K562 (cell line): ENCODE measurements around the gene CD302. TPM values are rescaled to one million over a fixed set of nuclear protein-coding genes. Genes with fewer than 3 reads are reported as not detected.

ENCODE experiments used
- CREM ChIP-seq: IDR thresholded peaks from 2 replicates; pipeline ENCODE4 v1.6.1; 2014; ENCODE audit warnings: antibody characterized with exemption, low read depth
- FOXM1 ChIP-seq, 2 experiments: fragments of 450-650 bp in 1 of 2; sonication (generic) in 1 of 2; formaldehyde crosslinking in 1 of 2; IDR thresholded peaks; 2 replicates each; pipeline versions ENCODE4 v1.6.1 to v1.9.0; 2017 to 2022; ENCODE audit warnings: low read depth in 2 of 2, mild to moderate bottlenecking in 2 of 2, missing genetic modification reagents in 1 of 2, moderate library complexity in 1 of 2
- JUNB ChIP-seq: fragments of 450-650 bp; formaldehyde crosslinking; conservative IDR thresholded peaks from 2 replicates; pipeline ENCODE4 v1.4.0; 2020; ENCODE audit warnings: mild to moderate bottlenecking
- KLF16 ChIP-seq: IDR thresholded peaks from 2 replicates; pipeline ENCODE4 v1.6.1; 2016; ENCODE audit warnings: antibody characterized with exemption
- MECOM ChIP-seq: fragments of 250-450 bp; sonication (Bioruptor Pico); IDR thresholded peaks from 2 replicates; pipeline ENCODE4 v1.8.0; 2022; ENCODE audit warnings: inconsistent platforms
- NFE2L1 ChIP-seq: fragments of 450-650 bp; IDR thresholded peaks from 2 replicates; pipeline ENCODE4 v1.6.1; 2016; ENCODE audit warnings: missing genetic modification characterization, low read depth, mild to moderate bottlenecking, missing compliant biosample characterization, moderate library complexity, borderline replicate concordance
- XRCC3 ChIP-seq: fragments of 450-650 bp; IDR thresholded peaks from 2 replicates; pipeline ENCODE4 v1.6.1; 2017; ENCODE audit warnings: mild to moderate bottlenecking, moderate library complexity
- YY1 ChIP-seq, 3 experiments: IDR thresholded peaks; 2 replicates each; pipeline ENCODE4 v1.6.1; 2011; ENCODE audit warnings: low read length in 2 of 3, mild to moderate bottlenecking in 2 of 3, moderate library complexity in 2 of 3, borderline replicate concordance in 1 of 3, control low read depth in 1 of 3, low read depth in 1 of 3; ENCODE audit not compliant: insufficient read depth in 3 of 3, insufficient replicate concordance in 2 of 3, control insufficient read depth in 1 of 3, insufficient read length in 1 of 3; ENCODE audit errors: extremely low read depth in 1 of 3
- ZNF174 ChIP-seq: fragments of 250-450 bp; sonication (Bioruptor Pico); IDR thresholded peaks from 2 replicates; pipeline ENCODE4 v1.4.0; 2020; ENCODE audit warnings: mild to moderate bottlenecking
- ZNF316 ChIP-seq: fragments of 450-650 bp; IDR thresholded peaks from 2 replicates; pipeline ENCODE4 v1.6.1; 2016
- polyA plus RNA-seq, 8 experiments: library from polyadenylated mRNA; depleted of rRNA in 4 of 8; stranded (reverse) in 5 of 8; unstranded in 3 of 8; fragments of >200 nt; fragmentation: Nextera tagmentation in 2 of 8; fragmentation: Illumina TruSeq in 1 of 8; extraction: Ambion mirVana in 2 of 8; extraction: Trizol in 1 of 8; gene quantifications; 2 replicates each; pipeline versions ENCODE4 v1.2.1 to v1.2.3, GENCODE V29; 2011 to 2014; ENCODE audit warnings: inconsistent platforms in 1 of 8, missing spikeins in 1 of 8
- total RNA-seq, 7 experiments: library from RNA; depleted of rRNA in 6 of 7; stranded (reverse); fragments of >200 nt in 6 of 7; fragmentation: Illumina TruSeq in 2 of 7; extraction: Trizol in 2 of 7; gene quantifications; 2 replicates each; pipeline versions ENCODE4 v1.2.1 to v1.2.3, GENCODE V29; 2011 to 2021; ENCODE audit warnings: low replicate concordance in 1 of 7
- TF ChIP-seq, protein P1 (sequence below): fragments of 250-450 bp; sonication (Bioruptor Pico); IDR thresholded peaks from 2 replicates; pipeline ENCODE4 v1.8.0; 2021; ENCODE audit warnings: mild to moderate bottlenecking, moderate library complexity
- TF ChIP-seq, protein P2 (sequence below): sonication (generic); formaldehyde crosslinking; IDR thresholded peaks from 2 replicates; pipeline ENCODE4 v1.8.0; 2023; ENCODE audit warnings: mild to moderate bottlenecking, missing genetic modification reagents
- TF ChIP-seq, protein P3 (sequence below): fragments of 250-450 bp; sonication (Bioruptor Pico); IDR thresholded peaks from 2 replicates; pipeline ENCODE4 v1.9.0; 2021; ENCODE audit warnings: mild to moderate bottlenecking, inconsistent platforms

CD302 gene
- total and polyA plus RNA-seq, 9 of the 15 experiments (the other 6 are each of a cell fraction or from before 2014, with no cell fraction given), result 0.03 to 0.07 (median 0.04) TPM; not detected in 5

DNA sequence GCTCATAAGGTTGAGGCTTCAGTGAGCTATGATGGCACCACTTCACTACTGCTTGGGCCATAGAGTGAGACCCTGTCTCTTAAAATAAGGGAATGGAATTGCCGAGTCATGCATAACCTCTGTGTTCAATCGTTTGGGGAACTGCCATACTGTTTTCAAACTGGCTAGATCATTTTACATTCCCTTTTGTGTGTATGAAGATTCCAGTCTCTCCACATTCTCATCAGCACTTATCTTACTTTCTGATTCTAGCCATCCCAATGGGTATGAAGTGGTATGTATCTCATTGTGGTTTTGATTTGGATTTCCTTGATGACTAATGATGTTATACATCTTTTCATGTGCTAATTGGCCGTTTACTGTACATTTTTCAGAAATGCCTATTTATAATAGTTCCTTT, 62.0 kb downstream of the CD302 start (continued):
- TF ChIP-seq, protein P1, sequence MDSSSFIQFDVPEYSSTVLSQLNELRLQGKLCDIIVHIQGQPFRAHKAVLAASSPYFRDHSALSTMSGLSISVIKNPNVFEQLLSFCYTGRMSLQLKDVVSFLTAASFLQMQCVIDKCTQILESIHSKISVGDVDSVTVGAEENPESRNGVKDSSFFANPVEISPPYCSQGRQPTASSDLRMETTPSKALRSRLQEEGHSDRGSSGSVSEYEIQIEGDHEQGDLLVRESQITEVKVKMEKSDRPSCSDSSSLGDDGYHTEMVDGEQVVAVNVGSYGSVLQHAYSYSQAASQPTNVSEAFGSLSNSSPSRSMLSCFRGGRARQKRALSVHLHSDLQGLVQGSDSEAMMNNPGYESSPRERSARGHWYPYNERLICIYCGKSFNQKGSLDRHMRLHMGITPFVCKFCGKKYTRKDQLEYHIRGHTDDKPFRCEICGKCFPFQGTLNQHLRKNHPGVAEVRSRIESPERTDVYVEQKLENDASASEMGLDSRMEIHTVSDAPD (CRISPR knock-in tag), result no peak
- no peak for TF ChIP-seq CREM
- TF ChIP-seq XRCC3, result no peak
- TF ChIP-seq YY1 (IDR thresholded peaks at IDR 0.05; ENCODE audit: borderline replicate concordance in 1 of 3, control insufficient read depth in 1 of 3, extremely low read depth in 1 of 3, insufficient read depth in 3 of 3, insufficient read length in 1 of 3, insufficient replicate concordance in 2 of 3, low read depth in 1 of 3, low read length in 2 of 3), result no peak
- no peak for TF ChIP-seq MECOM (CRISPR knock-in tag)
- no peak for TF ChIP-seq ZNF174 (CRISPR knock-in tag)
- TF ChIP-seq KLF16, result no peak
- TF ChIP-seq, protein P2, sequence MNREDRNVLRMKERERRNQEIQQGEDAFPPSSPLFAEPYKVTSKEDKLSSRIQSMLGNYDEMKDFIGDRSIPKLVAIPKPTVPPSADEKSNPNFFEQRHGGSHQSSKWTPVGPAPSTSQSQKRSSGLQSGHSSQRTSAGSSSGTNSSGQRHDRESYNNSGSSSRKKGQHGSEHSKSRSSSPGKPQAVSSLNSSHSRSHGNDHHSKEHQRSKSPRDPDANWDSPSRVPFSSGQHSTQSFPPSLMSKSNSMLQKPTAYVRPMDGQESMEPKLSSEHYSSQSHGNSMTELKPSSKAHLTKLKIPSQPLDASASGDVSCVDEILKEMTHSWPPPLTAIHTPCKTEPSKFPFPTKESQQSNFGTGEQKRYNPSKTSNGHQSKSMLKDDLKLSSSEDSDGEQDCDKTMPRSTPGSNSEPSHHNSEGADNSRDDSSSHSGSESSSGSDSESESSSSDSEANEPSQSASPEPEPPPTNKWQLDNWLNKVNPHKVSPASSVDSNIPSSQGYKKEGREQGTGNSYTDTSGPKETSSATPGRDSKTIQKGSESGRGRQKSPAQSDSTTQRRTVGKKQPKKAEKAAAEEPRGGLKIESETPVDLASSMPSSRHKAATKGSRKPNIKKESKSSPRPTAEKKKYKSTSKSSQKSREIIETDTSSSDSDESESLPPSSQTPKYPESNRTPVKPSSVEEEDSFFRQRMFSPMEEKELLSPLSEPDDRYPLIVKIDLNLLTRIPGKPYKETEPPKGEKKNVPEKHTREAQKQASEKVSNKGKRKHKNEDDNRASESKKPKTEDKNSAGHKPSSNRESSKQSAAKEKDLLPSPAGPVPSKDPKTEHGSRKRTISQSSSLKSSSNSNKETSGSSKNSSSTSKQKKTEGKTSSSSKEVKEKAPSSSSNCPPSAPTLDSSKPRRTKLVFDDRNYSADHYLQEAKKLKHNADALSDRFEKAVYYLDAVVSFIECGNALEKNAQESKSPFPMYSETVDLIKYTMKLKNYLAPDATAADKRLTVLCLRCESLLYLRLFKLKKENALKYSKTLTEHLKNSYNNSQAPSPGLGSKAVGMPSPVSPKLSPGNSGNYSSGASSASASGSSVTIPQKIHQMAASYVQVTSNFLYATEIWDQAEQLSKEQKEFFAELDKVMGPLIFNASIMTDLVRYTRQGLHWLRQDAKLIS, result no peak
- peak; percentile 58 for TF ChIP-seq NFE2L1 (tag)
- no peak for TF ChIP-seq JUNB (CRISPR knock-in tag)
- TF ChIP-seq ZNF316, result peak; percentile 81
- TF ChIP-seq FOXM1 (IDR thresholded peaks at IDR 0.05; ENCODE audit: low read depth), result no peak
- no peak for TF ChIP-seq FOXM1 (CRISPR knock-in tag; IDR thresholded peaks at IDR 0.05; ENCODE audit: low read depth)
- TF ChIP-seq, protein P3, sequence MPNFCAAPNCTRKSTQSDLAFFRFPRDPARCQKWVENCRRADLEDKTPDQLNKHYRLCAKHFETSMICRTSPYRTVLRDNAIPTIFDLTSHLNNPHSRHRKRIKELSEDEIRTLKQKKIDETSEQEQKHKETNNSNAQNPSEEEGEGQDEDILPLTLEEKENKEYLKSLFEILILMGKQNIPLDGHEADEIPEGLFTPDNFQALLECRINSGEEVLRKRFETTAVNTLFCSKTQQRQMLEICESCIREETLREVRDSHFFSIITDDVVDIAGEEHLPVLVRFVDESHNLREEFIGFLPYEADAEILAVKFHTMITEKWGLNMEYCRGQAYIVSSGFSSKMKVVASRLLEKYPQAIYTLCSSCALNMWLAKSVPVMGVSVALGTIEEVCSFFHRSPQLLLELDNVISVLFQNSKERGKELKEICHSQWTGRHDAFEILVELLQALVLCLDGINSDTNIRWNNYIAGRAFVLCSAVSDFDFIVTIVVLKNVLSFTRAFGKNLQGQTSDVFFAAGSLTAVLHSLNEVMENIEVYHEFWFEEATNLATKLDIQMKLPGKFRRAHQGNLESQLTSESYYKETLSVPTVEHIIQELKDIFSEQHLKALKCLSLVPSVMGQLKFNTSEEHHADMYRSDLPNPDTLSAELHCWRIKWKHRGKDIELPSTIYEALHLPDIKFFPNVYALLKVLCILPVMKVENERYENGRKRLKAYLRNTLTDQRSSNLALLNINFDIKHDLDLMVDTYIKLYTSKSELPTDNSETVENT, result no peak
- TF ChIP-seq, all 486 proteins: peak for 7
